NOMO-1 treated with DMSO at 0.1 percent for 48 hours (cell line): Measurements from ENCODE around the gene TANK.
A peak's percentile ranks its signal among the peaks of the same experiment; 100 is the strongest.
"Not testable (repeated sequence)": the region's sequence is repeated elsewhere in the genome, so short reads cannot be mapped to it uniquely, and the experiment has no call there.

Source experiments
- DNase-seq: peaks from one replicate; lab custom pipeline; 2025; ENCODE audit not compliant: unreplicated experiment; lab: John Stamatoyannopoulos, UW

TANK gene

DNA sequence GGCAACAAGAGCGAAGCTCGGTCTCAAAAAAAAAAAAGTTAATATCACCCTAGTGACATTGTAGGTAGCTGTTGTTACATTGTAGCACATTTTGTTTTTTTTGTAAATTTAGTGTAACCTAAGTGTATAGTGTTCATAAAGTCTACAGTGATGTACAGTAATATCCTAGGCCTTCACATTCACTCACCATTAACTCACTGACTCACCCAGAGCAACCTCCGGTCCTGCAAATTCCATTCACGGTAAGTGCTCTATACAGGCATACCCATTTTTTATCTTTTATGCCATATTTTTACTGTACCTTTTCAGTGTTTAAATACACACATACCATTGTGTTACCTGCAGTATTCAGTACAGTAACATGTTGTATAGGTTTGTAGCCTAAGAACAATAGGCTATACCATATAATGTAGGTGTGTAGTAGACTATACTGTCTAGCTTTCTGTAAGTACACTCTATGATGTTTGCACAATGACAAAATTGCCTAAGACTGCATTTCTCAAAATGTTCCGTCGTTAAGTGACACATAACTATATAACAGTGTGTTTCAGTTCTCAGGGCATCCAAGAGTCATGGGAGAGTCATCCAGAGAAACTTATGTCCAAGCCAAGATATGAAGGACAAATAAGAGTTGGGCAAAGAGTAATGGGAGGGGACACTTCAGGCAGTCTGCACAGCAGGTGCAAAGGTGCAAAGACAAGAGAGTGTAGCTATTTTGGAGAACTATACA lies 68.4 kb downstream of the TANK start:
- DNase-seq = no peak

DNA sequence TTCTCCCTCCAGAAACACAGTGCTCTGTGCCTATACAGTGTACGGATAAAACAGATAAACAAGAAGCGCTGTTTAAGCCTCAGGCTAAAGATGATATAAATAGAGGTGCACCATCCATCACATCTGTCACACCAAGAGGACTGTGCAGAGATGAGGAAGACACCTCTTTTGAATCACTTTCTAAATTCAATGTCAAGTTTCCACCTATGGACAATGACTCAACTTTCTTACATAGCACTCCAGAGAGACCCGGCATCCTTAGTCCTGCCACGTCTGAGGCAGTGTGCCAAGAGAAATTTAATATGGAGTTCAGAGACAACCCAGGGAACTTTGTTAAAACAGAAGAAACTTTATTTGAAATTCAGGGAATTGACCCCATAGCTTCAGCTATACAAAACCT lies 70.7 kb downstream of the TANK start:
- DNase-seq = no peak

DNA sequence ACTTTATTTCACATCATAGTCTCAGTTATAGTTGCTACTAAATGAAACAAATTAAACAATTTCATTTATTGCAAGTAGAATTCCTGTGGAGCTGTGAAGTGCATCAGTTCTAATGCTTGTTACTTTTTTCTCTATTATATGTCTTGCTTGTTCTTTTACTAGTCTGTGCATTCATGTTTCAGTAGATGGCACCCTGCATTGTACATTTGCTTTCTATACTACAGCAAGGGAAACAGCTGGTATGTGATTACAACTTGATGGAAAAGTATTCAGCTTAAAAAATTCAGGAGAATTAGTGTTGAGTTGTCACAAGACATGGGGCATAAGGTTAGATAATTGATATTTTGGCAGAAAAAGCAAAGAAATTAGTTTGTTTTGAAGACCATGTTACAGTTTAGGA lies 72.3 kb downstream of the TANK start:
- no peak for DNase-seq

DNA sequence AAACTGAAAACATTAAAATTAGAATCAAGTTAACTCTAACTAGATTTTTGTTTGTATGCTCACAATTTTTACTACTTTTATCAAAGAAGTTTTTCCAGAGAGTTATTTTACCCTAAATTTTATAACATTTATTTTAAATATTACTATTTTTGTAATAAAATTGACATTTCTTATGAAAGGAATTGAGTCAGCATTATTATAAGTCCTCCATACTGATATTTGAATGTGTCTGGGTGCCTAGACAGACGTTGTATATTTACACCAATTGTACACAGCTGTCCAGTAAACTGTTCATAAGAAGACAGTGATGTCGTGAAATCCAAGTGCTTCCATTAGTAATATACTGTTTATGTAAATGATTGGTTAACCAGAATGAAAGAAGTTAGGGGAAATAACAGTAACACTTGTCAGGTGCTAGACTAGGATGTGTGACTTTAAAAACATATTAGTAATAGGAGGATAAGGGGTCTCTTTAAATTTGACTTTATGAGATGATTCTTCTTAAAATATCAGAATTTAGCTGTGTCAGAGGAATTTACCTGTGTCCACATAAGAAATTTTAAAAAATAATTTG lies 73.7 kb downstream of the TANK start:
- no peak for DNase-seq

DNA sequence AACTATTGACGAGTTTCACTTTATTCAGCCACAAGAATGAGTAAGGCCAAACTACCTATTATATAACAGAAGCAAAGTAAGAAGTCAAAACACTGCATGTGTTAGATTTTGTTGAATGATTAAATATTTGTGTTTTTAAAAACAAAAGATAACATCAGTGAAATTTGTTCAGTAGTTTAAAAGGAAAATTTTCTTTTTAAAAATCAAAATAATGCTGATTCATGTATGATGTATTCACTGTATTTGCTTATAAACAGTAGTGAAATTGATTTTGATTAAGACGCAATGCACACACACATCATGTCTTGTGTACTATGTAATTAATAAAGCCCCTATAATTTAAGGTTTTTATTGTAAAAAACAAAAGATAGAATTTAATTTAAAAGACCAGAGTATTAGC lies 74.4 kb downstream of the TANK start:
- DNase-seq = no peak

DNA sequence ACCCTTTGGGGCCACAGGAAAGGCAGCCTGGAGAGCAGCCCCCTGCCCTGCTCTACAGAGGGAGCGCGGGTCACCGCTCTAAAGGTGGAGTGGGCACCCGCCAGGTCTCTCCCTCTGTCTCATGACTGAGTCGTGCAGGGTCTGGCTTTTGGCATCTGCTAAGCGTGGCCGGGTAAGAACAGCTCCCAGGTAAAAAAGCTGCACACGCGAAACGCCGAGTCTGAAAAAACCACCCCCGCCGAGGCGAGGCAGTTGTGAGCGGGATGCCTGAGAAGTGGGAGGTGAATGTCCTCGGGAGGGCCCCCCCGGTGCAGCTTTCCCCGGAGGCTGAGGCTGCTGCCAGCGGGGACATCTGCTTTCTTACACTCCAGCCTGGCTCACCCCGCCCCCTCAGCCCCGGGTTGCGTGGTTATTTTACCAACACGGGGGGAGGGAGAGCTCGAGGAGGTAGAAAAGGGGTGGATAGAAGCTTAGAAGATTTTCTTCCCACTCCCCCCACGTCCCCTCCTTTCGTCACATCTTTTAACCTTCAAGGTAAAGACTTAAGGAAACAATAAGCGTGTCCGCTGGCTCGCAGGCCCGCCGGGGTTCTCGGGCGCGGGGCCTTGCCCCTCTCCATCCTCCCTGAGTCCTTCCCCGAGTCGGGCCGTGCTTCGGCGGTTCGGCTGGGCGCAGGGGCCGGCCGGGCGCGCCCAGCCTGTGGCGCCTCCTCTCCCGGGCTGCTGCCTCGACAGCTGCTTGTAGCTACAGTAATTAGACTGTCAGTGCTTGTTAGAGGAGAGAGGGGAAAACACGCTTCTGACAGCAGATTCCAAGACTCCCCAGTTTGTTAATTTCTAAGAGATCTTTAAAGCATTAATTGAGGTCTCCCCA lies 77.4 kb downstream of the TANK start:
- DNase-seq = no peak

DNA sequence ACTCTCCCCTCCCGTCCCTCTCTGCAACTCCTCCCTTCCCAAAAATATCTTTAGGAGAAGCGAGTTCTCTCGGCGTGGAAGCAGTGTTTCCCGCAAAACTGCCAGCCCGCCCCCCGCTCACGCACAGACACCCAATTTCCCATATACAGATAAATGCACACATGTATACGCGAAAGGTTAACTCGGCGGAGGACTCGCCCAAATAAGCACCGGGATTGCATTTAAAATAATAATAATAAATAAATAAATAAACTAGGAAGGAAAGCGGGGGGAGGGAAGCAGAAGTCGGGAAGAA lies 78.0 kb downstream of the TANK start:
- DNase-seq = no peak

DNA sequence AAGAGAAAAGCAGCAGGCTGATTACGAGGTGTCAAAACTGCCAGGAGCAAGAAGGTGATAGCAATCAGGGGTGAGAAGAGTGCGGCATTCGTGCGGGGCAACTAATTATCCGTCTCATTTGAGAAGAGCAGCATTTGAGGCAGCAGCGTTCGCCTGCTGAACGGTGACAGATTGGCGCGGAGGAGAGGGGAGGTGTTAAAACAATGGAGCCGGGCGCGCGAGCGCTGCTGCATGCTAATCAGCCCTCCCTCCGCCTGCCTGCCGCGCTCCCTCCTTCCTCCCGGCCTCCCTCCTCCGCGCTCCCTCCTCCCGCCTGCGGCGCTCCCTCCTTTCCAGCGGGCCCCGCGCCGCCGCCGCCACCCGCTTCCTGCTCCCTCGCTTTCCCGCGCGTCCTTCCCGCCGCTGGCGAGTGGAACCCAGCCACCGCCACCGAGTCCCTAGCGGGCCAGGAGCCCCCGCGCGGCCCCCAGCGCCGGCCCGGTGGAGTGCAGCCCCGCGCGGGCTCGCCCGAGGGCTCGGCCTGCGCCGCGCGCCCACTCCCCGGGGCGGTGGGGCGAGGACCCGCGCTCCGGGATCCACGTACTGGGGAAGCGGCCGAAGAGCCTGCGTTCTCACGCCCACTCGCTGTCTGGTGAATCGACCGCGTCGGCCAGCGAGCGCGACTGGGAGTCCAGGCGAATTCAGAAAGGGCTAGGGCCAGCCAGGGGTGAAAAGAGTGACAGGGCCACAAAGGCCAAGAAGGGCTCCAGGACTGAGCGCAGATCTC lies 78.5 kb downstream of the TANK start:
- DNase-seq = peak; percentile 6

DNA sequence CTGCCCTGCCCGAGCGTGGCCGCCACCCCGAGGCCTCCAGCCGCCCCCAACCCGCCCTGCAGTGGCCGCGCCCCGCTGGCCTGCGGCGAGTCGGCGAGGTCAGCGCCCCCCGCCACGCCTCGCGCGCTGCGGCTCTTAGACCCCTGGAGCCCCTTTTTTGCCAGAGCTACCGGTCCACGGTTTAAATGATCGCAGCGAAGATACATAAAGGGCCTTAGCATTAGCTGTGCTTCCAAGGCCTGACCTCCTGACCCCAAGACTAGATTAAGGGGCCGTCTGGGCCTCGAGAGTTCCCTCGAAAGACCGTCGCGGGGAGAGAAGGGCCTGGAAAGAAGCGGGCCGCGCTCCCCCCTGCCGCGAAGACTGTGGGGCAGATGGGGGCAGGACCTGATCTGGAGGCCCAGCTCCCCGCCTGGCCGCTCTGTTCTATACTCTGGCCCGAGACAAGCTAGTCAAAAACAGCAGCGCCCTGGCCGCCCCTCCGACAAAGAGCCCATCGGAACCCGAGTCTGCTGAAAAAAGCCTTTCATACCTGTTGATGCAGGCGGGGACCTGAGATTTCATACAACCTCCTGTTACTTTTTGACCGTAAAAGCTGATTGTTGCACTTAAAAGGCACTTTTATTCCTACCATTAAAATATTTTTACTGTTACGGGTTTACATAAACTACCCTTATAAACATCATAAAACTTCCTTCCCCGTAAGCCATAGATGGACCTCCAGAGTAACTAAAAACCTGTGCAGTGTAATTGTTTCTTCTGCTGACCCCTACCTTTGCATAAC lies 79.3 kb downstream of the TANK start:
- DNase-seq = no peak

DNA sequence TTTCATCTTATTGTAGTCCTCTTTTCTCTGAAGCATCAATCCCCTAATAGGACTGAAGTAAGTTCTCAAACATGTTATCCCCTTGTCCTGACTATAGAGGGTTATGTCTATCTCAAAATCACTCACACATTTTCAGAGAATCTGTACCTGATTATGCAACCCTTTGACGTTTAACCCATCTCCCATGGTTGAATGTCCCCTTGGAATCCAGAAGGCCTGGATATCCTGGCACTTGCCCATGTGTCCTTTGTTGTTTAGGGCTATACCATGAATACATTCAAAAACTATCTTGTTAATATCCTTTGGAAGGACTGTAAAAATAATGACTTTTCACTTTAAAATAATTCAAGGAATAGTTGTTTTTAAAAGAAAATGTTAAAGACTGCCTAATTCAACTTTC lies 81.7 kb downstream of the TANK start:
- no peak for DNase-seq

DNA sequence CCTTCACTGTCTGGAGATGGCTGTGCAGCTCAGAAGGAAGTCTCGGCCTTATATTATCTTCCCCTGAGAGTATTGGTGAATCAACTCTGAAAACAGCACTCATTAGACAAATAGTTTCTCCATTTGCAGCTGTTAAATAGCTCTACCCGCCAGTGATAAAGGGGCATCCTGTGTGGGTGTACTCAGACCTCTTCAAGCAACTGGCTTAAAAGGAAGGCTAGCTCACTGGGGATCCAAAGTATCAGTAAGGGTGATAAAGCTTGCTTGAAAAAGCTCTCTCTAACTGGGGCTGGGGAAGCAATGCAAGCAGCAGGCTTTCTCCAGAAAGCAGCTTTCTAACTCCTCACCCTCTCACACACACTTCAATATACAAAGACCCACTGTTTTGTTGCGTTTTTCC lies 83.1 kb downstream of the TANK start:
- DNase-seq = no peak

DNA sequence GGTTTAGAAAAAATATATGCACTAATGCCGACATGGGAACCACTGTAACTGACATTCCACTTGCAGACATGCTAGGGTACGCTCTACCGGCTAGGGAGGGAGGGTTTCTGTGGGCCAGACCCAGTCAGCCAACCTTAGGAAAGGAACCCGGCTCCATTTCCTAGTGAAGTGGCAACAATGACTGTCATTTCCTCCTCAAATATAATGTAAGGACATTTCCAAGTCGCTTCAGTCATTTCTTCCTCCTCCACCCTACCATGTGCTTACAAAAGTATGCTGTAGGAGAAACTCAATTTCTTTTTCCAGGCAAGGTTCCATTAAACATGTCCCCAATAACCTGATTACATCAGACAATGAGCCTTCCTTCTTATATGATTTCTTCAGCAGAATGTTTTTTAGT lies 83.7 kb downstream of the TANK start:
- no peak for DNase-seq

DNA sequence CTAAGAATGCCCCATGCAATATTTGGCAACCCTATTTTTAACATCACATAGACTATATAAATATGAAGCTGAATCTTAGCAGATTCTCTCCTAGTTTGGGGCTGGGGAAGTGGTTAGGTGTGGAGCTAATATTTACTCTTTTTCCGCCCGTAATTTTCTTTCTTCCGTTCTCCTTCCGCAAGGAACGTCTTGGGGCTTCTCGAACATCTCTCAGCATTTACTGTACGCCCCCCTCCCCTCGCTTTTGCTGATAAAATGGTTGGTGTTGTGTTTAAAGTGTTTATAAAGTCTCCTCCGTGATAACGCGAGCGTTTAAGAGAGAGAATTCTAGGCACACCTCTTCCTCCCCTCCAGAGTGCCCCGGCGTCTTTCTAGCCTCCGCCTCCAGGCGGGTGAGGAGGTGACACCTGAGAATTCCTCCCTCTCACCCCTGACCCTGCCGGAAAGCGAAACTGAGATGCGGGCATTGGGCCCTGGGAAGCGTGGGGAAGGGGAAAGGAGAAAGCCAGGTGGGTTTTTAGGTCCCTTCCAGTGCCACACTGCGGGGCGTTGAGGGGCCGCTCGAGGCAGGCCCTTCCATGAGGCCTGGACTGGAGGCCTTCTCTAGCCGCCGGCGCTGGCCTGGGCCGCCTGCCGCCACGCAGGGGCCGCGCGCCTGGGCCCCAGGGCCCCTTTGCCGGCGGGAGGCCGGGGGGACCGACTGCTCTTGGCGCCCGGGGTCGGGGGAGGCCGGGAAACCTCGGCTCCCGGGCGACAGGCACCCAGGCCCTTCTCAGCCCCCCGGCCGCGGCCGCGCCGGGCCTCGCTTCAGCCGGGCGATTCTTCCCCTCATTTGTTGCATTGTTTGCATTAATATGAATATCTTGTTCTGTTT lies 84.4 kb downstream of the TANK start:
- DNase-seq = not testable (repeated sequence)

DNA sequence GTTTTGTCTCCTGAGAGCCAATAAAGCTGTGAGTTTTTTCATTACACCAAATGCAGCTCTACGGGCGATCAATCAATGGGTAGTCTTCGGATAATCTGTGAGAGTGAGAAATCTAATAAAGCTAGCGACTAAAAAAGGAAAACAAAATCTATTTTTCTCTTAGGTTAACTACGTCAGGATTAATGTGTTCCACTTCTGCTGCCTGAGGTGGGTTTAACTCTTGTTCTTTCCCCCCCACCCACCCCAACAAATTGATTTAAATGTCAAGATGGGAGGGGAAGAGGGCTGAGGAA lies 85.0 kb downstream of the TANK start:
- no peak for DNase-seq

DNA sequence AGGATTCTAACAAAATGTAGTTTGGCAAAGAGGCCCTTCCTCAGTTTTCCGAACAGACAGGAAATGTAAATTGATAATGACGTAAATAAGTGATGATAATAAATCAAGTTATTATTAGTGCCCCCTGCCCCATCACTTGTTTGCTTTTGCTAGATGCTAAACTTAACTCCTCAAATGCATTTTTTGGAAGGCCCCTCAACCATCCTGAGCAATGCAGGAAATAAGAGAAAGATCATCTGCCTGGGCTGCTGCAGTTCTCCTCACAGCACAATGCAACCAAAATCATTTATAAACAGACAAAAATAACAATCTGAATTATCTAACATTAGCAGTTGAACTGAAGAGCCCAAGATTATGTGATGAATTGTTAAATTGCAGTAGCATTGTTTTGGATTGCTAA lies 85.4 kb downstream of the TANK start:
- no peak for DNase-seq

DNA sequence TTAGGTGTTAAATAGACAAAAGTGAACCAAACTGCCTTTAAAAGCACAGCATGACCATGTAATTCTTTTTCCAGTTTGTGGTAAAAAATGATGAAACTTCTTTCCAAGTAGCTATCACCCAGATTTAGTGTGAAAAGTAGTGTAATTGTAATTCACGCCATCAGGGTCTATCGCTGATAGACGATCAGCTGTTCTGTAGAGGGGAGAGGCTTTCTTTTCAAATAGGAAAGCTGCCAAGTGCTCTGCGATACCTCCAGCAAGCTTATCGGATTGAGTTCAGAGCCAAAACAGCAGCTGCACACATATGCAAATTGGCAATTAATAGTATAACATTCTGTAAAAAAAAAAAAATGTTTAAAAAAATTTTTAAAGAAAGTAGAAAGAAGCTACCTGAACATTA lies 86.1 kb downstream of the TANK start:
- DNase-seq = no peak

DNA sequence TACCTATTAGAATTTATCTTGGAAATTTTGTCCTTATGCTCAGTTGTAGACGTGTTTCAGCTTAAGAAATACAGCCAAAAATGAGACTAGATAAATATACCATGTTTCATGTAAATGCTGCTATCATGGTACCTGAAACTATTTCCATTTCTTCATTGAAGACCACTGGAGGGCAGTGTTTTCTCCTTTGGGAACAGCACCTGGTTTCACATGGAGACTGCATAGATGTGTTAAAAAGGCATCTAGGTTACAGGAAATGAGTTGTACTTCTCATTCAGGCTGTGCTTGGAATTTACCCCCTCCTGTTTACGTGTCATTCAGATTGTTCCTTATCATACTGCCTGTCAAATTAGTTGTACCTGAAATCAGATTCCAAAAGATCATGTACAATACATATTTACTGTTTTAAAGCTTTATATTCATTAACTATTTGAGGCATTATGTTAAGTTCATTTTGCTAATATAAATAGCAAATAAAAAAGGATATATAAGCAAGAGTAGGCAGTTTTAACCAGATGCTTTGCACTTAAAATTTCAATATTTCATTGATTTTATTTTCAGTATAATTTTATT lies 90.7 kb downstream of the TANK start:
- DNase-seq = peak; percentile 24

DNA sequence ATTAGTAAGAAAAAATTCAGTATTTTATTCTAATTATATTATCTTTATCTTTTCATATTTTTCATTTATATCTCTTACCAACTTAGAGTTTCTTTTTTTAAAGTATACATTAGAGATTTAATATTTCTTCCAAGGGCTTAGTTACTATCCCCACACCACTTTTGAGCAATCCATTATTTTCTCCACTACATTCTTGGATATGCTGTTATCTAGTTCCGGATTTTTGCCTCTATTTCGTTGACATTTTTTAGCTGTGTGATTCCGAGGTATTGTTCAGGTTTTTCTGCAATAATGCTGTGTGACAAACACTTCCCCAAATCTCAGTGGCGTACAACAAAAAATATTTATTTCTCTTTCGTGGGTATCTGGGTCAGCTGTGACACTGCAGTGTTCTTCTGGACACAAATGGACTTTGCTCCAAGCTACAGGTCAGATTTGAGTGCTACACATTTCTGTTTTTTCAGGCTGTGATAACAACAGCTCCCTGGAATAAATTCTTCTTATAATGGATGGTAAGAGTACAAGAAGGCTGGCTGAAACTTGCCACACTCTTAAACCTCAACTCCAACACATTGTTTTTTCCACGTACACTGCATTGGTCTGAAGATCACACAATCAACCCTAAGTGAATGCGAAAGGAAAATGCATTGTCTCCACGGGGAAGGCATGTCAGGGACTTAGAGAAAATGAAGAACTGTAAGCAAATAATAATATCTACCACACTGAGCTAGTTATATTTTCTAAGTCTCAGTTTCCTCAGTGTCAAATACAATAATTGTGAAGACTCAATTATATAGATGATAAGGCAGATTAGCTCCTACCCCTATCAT lies 97.1 kb downstream of the TANK start:
- no peak for DNase-seq

DNA sequence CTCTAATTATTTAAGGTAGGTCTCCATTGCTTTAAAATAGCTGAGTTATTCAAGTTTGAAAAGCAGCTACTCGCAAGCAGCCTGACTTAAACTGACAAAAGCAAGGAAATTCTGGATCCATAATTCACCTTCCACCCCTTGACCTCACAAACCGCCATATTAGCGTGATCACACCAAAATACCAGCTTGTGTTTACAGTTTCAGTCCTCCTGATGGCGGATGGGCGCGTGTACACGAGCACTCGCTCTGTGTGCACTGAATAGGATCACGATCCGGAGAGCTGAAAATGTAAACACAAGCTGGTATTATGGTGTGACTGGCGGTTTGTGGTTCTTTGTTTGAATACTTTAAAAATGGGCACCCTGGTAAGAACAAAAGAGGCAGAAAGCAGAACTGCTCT lies 105.6 kb downstream of the TANK start:
- no peak for DNase-seq
